ENCODE results near the gene NQO1.
"Not testable (repeated sequence)": the region's sequence is repeated elsewhere in the genome, so short reads cannot be mapped to it uniquely, and the experiment has no call there.

NQO1 gene

GRCh38 chr16:69741951-69742904 lies 15.9 kb upstream of the NQO1 start:
- DNase-seq = no peak

GRCh38 chr16:69741519-69741918 lies 15.2 kb upstream of the NQO1 start:
- no peak for DNase-seq

- DNase-seq = no peak
Observed at GRCh38 chr16:69732101-69732500, 5.7 kb upstream of the NQO1 start.

- DNase-seq = not testable (repeated sequence)
Observed at GRCh38 chr16:69731280-69731679, 4.9 kb upstream of the NQO1 start.

- not testable (repeated sequence) for DNase-seq
Observed at GRCh38 chr16:69729030-69729429, 2.7 kb upstream of the NQO1 start.

DNA sequence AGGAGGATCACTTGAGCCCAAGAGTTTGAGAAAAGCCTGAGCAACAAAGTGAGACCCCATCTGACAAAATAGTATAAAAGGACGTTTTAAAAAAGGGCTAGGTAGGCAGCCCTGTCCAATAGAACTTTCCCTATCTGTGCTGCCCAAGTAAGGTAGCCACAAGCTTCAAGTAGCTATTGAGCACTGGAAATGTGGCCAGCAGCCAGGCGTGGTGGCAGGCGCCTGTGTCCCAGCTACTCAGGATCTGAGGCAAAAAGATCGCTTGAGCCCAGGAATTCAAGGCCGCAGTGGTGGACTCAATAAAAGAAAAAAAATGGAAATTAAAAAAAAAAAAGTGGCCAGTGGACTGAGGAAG lies 1.5 kb upstream of the NQO1 start:
- no peak for DNase-seq

GRCh38 chr16:69725480-69726312 lies 664 bp downstream of the NQO1 start:
- DNase-seq = no peak

- no peak for DNase-seq
Observed at GRCh38 chr16:69724981-69725479, 1.3 kb downstream of the NQO1 start.

GRCh38 chr16:69724414-69724873 lies 1.9 kb downstream of the NQO1 start:
- DNase-seq = no peak

GRCh38 chr16:69721441-69721957 lies 4.9 kb downstream of the NQO1 start:
- DNase-seq = no peak

DNA sequence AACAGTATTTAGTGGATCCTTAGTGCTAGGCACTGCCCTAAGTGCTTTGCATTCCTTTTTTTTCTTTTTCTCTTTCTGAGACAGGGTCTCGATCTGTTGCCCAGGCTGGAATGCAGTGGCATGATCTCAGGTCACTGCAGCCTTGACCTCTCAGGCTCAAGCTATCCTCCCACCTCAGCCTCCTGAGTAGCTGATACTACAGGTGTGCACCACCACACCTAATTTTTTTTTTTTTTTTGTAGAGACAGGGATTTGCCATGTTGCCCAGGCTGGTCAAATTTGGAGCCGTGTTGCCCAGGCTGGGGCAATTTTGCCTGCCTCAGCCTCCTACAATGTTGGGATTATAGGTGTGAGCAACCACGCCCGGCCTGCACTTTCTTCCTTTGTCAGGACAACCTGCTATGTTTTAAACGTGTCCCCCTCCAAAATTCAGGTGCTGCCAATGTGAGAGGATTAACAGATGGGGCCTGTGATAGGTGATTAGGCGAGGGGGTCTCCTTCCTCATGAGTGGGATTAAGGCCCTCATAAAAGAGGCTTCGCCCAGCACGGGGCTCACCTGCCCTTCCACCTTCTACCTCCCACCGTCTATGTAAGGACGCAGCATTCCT lies 5.4 kb downstream of the NQO1 start:
- DNase-seq = no peak

- no peak for DNase-seq
Observed at GRCh38 chr16:69718111-69718764, 8.1 kb downstream of the NQO1 start.

GRCh38 chr16:69717066-69717465 lies 9.3 kb downstream of the NQO1 start:
- DNase-seq = no peak

DNA sequence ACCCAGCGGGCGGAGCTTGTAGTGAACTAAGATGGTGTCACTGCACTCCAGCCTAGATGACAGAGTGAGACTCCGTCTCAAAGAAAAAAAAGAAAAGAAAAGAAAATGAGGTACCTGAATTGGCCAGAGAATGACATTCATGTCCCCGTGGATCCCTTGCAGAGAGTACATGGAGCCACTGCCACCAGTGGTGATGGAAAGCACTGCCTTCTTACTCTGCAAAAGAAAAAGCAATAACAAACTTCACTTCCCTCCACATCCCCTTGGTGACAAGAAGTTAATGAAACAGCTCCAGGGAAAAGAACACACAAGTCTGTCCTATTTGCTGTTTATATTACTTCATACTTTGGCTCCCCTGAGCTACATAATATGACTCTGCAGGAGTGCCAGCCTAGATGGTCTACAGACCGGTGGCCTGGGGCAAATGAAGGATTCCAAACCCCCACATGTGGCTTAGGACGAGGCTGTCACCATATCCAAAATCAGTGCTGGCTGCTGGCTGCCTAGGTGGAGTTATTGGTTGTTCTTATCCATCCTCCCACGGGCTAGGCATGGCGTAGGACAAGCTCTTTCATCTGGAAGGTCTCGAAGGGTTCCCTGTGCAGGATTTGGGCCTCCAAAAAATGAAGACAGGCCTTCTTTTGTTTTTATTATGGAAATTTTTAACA lies 13.3 kb downstream of the NQO1 start:
- no peak for DNase-seq

DNA sequence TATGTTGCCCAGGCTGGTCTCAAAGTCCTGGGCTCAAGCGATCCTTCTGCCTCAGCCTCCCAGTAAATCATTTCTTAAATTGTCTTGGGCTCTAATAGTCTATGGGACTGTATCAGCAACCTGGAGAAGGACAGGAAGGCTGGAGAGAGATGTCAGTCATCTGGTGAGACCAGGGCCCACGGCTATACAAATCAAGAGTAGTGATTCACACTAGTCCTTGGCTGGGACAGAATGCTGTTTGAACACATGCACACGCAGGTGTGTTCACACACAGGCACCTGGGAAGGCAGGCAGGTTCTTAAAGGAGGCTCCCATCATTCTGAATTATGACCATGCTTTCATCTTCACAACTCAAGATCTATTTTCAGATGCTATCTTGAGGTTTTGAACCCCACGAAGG lies 14.1 kb downstream of the NQO1 start:
- no peak for DNase-seq

DNA sequence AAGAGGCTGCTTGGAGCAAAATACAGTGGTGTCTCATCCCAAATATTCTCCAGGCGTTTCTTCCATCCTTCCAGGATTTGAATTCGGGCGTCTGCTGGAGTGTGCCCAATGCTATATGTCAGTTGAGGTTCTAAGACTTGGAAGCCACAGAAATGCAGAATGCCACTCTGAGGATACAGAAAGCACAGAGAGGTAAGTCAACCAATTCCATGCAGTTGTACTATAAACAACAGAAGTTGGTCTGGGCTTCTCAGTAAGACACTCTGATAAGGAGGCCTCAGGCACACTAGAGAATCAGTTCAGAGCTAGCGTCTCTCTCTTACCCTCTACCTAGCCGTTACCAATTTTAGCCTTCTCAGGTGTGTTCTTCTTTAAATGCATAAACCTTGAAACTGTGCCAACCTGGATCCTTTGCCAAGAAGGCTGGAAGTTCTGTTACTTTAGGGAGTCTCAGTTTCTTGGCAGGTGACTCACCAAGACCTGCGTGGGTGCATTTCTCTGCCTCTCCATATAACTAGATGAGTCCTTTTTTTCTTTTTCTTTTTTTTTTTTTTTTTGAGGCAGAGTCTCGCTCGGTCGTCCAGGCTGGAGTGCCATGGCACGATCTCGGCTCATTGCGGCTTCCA lies 15.1 kb downstream of the NQO1 start:
- DNase-seq = no peak

GRCh38 chr16:69709456-69710084 lies 16.8 kb downstream of the NQO1 start:
- DNase-seq = no peak

DNA sequence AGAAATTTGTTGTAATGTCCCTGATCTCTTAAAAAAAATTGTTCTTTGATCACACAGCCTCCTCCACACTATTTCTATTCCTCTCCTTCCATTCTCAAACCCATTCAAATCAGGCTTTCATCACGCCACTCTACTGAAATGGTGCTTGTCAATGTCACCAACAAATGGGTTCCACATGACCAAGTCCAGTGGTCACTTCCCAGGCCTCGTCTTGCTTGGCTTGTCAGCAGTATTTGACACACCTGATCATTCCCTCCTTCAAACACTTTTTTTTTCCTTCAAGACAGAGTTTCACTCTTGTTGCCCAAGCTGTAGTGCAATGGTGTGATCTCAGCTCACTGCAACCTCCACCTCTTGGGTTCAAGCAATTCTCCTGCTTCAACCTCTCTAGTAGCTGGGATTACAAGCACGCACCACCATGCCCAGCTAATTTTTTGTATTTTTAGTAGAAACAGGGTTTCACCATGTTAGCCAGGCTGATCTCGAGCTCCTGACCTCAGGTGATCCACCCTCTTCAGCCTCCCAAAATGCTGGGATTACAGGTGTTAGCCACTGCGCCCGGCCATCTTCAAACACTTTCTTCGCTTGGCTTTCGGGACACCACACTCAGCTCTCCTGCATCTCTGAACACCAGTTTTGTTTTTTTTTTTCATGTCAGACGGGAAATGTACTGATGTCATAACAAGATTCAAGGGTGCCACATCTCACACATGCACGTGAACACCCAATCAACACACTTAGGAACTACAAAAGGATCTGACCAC lies 18.3 kb downstream of the NQO1 start:
- DNase-seq = no peak

- DNase-seq = no peak
Observed at GRCh38 chr16:69706975-69707340, 19.4 kb downstream of the NQO1 start.
